Endothelial cell of umbilical vein (primary cell): ENCODE measurements around the gene METRN.

Source experiments
- EZH2 ChIP-seq: IDR thresholded peaks from 2 replicates; pipeline ENCODE4 v1.6.1; 2012; ENCODE audit warnings: borderline replicate concordance, low read depth, mild to moderate bottlenecking, moderate library complexity, low read length, inconsistent platforms; ENCODE audit not compliant: severe bottlenecking
- GATA2 ChIP-seq: IDR thresholded peaks from 2 replicates; pipeline ENCODE4 v1.7.0; 2011; ENCODE audit warnings: low read depth, mild to moderate bottlenecking, moderate library complexity, mixed read lengths, low read length; ENCODE audit not compliant: insufficient read length, insufficient read depth
- MYC ChIP-seq: IDR thresholded peaks from one replicate; pipeline ENCODE4 v1.6.1; 2011; ENCODE audit warnings: mild to moderate bottlenecking, low read depth, low read length
- POLR2A ChIP-seq: IDR thresholded peaks from 2 replicates; pipeline ENCODE4 v1.6.1; 2012; ENCODE audit warnings: low read depth, mild to moderate bottlenecking, control low read depth, low read length
- POLR2AphosphoS5 ChIP-seq: IDR thresholded peaks from 2 replicates; pipeline ENCODE4 v1.6.1; 2012; ENCODE audit warnings: low read depth, mild to moderate bottlenecking, control low read depth, low read length, moderate library complexity; ENCODE audit not compliant: insufficient read depth
- TF ChIP-seq, protein P1 (sequence below): IDR thresholded peaks from 2 replicates; pipeline ENCODE4 v1.6.1; 2011; ENCODE audit not compliant: insufficient read depth, insufficient read length
- TF ChIP-seq, protein P2 (sequence below), 2 donors: IDR thresholded peaks; 1 replicate in 1 of 2; 2 replicates in 1 of 2; pipeline ENCODE4 v1.5.1; 2011; ENCODE audit warnings: low read length in 2 of 2, mild to moderate bottlenecking in 2 of 2, moderate library complexity in 2 of 2, control low read depth in 1 of 2, inconsistent platforms in 1 of 2, low read depth in 1 of 2; ENCODE audit not compliant: insufficient read depth in 1 of 2; ENCODE audit errors: extremely low read depth in 1 of 2

- TF ChIP-seq EZH2 = no peak
- TF ChIP-seq, protein P1, sequence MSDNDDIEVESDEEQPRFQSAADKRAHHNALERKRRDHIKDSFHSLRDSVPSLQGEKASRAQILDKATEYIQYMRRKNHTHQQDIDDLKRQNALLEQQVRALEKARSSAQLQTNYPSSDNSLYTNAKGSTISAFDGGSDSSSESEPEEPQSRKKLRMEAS = no peak
- TF ChIP-seq, protein P2, sequence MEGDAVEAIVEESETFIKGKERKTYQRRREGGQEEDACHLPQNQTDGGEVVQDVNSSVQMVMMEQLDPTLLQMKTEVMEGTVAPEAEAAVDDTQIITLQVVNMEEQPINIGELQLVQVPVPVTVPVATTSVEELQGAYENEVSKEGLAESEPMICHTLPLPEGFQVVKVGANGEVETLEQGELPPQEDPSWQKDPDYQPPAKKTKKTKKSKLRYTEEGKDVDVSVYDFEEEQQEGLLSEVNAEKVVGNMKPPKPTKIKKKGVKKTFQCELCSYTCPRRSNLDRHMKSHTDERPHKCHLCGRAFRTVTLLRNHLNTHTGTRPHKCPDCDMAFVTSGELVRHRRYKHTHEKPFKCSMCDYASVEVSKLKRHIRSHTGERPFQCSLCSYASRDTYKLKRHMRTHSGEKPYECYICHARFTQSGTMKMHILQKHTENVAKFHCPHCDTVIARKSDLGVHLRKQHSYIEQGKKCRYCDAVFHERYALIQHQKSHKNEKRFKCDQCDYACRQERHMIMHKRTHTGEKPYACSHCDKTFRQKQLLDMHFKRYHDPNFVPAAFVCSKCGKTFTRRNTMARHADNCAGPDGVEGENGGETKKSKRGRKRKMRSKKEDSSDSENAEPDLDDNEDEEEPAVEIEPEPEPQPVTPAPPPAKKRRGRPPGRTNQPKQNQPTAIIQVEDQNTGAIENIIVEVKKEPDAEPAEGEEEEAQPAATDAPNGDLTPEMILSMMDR (IDR thresholded peaks at IDR 0.05; ENCODE audit: extremely low read depth in 1 of 2, insufficient read depth in 1 of 2, low read depth in 1 of 2, low read length in 2 of 2) = no peak
- TF ChIP-seq POLR2AphosphoS5 = no peak
- no peak for TF ChIP-seq POLR2A
- no peak for TF ChIP-seq GATA2
- TF ChIP-seq MYC = no peak
These were observed 52.9 kb downstream of the METRN start for GRCh38 chr16:767743-768235.
